ENCODE results near the gene SPPL3.

SPPL3 gene

DNA sequence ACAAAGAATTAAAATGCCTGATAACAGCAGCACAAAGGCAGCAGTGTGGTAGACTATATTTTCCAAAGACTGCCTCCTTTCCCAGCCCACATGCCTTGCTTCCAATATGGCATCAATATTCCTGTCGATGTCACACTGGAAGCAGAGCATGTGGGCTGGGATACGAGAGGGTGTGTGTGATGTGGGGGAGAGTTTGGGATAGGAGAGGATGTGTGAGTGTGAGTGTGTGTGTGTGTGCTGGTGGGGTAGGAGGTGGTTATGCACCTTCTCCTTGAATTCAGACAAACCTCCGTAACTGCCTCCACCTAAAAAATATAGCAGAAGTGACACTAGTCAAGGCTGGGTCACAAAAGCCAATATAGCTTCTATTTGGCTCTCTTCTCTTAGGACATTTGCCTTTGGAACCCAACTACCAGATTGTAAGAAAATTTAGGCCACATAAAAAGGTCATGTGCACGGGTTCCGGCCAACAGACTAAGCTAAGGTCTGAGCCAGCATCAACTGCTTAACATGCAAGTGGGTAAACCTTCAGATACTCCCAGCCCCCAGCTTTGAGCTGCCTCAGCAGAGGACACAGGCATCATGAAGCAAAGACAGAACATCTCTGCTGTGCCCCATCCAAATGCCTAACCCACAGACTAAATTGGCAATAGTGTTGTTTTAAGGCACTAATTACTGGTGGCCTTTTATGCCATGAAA is 29.5 kb downstream of the SPPL3 start:
- no peak for DNase-seq (ENCODE audit: low read depth)

DNA sequence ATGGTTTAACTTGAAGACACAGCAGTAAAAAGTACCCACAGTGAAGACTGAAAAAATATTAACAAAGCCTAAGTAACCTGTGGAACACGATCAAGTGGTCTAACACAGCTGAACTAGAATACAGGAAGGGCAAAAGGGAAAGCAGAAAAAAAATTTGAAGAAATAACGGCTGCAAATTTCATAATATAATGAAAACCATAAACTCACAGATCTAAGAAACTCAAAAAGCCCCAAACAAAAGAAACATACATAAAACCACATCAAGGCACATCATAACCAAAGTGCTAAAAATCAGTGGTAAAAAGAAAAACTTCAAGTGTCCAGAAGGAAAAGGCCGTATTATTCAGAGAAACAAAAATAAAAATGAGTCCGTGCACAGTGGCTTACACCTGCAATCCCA is 30.9 kb downstream of the SPPL3 start:
- DNase-seq (ENCODE audit: low read depth), result no peak

DNA sequence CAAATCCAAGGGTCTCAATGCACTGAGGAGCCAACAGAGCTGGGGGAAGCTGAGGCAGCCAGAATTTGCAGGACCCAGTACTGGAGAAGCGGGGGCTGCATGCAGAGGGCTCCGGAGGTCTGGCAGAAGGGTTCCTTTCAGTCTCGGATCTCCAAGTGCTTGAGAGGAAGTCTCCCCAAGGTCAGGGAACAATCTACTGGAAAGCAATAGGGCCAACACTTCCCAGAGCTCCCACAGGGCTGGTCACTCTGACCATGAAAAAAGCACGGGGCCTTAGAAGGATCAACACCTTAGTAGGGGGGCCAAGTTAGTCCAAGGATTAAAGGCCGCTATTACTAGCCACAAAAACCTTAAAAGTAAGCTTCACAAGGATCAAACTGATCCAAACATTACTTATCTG is 31.7 kb downstream of the SPPL3 start:
- no peak for DNase-seq (ENCODE audit: low read depth)

DNA sequence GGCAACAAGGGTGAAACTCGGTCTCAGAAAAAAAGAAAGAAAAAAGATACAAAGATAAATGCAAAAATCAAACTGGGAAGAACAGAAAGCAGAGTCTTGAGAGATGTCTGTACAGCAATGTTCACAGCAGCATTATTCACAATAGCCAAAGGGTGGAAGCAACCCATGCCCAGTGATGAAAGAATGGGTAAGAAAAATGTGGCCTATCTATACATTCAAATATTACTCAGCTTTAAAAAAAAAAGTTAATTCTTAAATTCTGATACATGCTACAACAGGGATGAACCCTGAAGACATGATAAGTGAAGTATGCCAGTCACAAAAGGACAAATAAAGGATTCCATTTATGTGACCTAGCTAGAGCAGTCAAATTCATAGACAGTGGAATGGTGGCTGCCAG is 33.7 kb downstream of the SPPL3 start:
- no peak for DNase-seq (ENCODE audit: low read depth)

DNA sequence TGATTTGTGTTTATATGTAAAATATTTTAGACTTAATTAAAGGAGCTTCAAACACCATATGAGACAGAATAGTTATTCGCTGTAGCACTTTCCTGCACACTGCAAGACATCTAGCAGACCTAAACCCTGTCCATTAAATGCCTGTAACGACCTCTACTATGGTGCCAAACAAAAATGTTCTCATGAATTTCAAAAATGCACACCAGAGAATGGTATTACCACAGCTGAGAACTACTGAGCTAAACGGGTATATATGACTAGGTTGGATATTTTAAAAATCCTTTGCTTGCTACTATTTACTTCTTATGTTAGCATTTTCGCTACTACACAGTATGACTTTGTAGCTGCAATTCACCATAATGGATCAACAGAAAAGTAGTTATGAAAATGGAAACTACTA is 34.8 kb downstream of the SPPL3 start:
- no peak for DNase-seq (ENCODE audit: low read depth)

DNA sequence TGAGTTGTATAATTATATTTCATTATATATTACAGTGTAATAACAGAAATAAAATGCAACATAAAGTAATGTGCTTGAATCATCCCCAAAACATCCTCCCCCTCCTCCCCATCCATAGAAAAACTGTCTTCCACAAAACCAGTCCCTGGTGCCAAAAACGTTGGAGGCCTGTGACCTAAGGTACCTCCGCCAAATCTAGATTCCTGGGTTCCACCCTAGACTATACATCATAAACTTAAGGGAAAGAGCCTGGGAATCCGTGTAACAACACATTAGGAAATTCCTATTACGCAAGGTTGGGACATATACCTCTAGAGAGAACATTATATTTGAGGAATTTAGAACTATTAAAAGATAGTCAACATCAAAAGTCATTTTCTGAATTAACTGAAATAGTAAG is 38.0 kb downstream of the SPPL3 start:
- DNase-seq (ENCODE audit: low read depth), result no peak

DNA sequence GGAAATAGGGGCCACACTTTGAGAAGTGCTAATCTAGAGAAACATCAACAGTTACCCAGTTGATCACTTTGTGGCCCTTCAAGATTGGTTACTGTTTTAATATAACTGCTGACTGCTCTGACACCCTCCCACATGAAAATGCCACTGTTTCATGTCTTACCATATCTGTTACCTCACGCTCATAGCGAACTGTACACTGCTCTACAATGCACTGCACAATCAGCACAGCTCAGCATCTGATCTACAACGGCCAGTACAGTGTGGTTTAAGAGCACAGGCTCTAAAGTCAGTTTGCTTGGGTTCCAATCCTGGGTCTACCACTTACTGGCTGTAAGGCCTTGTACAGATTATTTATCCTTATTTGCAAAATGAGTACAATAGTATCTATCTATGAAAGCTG is 39.1 kb downstream of the SPPL3 start:
- no peak for DNase-seq (ENCODE audit: low read depth)

DNA sequence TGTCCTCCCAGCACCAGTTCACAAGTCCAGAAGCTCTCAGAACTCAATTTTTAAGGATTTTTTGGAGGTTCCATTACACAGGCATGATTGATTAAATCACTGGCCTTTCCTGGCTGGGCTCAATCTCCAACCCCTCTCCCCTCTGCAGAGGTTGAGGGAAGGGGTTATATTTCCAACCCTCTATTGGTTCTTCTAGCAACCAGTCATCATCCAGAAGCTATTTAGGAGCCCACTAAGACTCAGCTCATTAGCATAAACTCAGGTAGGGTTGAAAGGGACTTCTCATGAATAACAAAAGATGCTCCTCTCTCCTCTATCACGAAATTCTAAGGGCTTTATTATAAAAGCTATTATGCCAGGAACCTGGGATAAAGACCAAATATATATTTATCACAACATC is 41.5 kb downstream of the SPPL3 start:
- no peak for DNase-seq (ENCODE audit: low read depth)

DNA sequence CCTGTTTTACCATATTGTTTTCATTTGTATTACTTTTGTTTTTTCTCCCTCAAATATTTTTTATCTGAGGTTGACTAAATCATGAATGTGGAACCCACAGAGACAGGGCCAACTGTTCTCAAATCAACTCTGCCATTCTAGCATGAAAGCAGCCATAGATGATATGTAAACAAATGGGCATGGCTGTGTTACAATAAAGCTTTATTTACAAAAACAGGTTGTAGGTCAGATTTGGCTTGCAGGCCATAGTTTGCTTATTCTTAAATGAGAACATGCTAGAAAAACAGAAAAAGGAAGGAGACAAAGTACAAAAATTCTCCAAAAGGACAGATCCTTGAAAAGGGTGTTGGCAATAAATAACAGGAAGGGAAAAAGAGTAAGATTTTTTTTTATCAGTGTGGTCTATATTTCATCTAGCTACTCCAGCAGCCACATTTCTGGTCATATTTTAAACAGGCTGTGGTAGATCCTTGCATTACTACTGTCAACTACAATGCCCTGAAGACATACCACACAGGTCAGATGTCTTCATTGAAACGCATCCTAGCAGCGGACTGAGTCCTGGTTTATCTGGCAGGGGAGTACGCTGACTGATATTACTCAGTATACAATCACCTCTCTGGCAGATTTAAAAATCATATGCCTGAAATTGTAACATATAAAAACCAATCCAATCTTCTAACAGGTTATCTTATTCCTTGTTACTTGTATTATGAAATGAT is 42.9 kb downstream of the SPPL3 start:
- DNase-seq (ENCODE audit: low read depth), result no peak

DNA sequence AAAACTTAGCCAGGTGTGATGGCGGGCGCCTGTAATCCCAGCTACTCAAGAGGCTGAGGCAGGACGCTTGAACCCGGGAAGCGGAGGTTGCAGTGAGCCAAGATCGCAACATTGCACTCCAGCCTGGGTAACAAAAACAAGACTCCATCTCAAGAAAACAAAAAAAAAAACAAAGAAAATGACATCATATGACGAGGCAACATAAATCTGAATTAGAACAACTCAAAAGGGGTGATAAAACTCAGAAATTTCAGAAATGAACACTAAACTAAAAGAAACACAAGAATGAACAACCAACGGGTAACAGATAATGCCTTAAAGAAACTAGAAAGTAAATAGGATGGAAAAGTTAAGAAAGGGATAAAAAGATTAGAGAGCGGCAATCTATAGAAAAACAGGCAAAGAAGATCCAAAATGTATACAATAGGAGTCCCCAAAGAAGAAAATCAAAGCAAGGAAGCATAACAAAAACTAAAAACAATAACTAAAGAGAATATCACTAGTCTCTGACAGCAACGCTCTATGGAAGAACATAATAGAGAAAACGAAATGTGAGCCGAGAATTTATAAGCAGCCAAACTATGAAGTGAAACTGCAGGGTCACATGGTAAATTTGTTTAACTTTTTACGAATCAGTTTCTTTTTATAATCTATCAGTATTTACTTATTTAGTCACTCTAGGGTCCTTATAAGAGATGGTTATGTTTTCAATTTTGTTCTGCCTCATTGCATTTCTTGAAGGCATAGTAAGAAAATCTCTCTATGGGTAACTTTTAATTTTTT is 45.7 kb downstream of the SPPL3 start:
- no peak for DNase-seq (ENCODE audit: low read depth)

DNA sequence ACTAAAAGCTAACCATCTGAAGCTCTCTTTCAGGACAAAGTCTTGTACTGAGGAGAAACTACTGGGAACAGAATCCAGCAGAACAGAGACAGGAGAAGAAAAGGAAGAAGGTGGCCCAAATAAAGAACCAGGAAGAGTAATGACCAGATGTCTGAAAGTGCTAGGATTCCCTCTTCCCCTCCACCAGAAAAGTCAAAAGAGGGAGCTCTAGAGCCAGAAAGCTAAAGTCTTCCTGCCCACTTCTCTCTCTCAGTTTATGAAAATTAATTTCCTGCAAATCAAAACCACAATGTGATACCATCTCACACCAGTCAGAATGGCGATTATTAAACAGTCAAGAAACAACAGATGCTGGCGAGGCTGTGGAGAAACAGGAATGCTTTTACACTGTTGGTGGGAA is 47.2 kb downstream of the SPPL3 start:
- no peak for DNase-seq (ENCODE audit: low read depth)

DNA sequence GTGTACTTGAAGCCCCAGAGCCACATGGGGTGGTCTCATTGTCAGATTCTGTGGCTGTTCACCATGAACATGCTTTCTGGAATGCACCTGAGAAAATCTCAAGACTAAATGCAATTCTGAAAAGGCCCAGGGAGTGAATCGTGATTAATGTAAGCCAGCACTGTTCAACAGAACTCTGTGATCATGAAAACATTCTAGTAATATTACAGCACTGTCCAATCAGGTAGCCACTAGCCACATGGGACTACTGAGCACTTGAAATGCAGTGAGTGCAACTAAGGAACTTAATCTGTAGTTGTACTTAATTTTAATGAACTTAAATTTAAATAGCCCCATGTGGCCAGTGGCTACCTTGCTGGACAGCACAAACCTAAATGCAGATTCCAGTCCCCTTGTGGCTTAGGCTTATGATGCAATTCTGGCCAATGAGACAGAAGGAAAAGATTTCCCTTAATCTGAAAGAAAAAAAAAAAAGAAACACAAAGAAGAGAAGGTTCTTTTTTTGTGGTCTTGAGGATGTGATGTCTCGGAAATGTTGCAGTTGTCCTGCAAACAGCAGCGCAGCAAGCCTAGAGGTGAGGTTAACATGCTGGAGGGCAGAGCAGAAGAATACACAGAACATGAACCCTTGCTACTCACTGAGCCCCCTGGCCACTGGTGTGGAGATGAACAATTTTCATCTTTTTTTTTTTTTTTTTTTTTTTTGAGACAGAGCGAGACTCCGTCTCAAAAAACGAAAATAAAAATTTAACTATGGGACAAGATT is 48.2 kb downstream of the SPPL3 start:
- no peak for DNase-seq (ENCODE audit: low read depth)

DNA sequence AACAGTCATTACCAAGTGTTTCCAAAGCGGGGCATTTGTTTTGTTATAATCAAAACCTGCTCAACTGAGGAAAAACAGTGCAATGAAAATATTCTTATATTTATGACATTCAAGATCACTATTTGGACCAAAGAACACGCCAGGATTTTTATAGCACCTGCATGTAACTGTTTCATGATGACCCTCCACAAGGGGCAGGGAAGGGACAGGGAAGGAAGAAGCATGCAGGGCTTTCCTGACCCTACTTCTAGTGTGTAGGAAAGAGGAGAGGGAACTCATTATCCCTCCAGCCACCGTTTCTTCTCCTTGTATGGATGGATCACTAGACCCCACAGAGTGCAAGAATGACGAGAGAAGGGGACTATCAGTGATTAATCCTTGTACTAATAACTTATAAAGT is 49.4 kb downstream of the SPPL3 start:
- DNase-seq (ENCODE audit: low read depth), result no peak

DNA sequence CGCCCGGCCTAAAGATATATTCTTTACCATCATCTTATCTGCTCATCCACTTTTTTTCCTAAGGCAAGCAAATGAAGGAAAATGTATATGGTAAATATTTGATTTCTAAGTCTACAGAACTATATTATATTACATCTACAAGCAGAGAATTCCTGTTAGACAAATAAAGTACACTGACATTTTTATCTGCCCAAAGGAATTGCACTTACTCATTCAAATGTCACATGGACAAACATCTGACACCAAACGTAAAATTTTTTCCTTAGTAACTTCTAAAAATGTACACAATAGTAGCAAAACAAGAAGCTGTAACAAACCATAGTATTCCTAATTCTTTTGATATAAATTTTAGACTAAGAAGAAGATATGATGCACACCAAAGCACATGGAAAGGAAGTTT is 51.0 kb downstream of the SPPL3 start:
- no peak for DNase-seq (ENCODE audit: low read depth)

DNA sequence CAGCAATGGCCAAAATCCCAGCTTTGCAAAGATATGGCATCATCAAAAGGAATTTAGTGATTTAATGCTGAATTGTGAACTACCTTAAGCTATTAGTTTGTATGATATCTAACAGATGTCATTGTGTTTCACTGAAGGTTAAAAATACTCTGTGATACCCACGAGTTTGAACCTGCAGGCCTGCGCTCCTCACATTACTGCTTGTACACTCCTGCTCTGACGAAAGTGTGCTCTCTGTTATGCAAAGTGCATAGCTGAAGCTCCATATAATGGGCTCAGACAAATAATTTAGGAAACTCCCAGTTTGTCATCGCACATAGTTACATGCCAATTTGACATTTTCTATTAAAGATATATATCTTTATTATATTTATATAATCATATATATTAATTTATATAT is 52.2 kb downstream of the SPPL3 start:
- DNase-seq (ENCODE audit: low read depth), result no peak

DNA sequence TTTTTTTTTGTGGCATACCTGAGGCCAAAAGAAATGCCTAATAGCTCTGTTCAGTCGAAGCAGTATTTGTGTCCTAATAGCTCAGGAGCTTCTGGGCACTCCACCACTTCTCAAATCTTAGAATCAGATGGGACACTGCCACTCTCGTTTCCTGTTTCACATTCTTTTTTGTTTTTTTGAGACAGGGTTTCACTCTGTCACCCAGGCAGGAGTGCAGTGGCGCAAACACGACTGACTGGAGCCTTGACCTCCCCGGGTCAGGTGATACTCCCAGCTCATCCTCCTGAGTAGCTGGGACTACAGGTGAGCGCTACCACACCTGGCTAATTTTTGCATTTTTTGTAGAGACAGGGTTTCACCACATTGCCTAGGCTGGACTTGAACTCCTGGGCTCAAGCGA is 52.7 kb downstream of the SPPL3 start:
- no peak for DNase-seq (ENCODE audit: low read depth)

DNA sequence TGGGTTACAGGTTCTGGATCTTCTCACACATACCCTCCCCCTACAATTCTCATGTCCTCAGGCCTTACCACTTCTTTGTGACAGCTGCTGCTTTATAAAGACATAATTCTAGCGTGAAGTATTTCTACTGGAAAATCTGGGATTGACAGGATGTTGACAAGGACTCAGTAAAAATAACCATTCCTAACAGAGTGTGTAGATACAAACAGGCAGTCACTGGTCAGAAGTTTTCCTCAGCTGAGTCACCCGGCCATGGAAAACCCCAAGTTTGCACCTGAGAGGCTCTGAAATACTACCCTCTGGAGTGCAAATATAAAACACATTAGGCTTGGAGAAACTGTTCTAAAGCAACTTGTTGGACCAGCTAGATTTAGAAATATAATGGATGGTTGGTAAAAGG is 54.4 kb downstream of the SPPL3 start:
- DNase-seq (ENCODE audit: low read depth), result no peak

DNA sequence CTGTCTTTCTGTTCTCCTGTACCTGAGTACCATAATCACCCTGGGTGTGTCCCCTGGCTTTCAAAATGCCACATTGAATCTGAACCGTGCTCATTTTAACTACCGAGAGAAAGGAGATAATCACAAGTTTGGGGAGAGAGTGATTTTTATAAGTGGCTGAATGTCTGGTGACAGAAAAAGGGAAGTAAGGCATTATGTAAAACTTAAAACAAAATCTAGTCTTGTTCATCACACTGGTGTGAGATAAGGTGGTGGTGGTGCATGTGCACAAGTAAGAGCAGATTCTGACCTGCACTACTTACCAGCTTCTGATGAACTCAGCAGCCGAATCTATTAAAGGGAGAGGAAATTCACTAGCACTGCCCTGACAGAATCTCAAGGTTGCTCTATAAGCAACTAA is 56.3 kb downstream of the SPPL3 start:
- DNase-seq (ENCODE audit: low read depth), result no peak

DNA sequence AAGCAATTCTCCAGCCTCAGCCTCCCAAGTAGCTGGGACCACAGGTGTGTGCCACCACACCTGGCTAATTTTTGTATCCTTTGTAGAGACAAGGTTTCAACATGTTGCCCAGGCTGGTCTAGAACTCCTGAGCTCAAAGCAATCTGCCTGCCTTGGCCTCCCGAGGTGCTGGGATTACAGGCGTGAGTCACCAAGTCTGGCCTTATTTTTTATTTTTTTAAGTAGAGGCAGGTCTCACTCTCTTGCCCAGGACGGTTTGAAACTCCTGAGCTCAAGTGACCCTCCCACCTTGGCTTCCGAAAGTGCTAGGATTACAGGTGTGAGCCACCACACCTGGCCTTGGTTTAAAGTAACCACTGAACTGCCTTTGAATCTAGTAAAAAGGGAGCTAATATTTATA is 56.8 kb downstream of the SPPL3 start:
- no peak for DNase-seq (ENCODE audit: low read depth)

DNA sequence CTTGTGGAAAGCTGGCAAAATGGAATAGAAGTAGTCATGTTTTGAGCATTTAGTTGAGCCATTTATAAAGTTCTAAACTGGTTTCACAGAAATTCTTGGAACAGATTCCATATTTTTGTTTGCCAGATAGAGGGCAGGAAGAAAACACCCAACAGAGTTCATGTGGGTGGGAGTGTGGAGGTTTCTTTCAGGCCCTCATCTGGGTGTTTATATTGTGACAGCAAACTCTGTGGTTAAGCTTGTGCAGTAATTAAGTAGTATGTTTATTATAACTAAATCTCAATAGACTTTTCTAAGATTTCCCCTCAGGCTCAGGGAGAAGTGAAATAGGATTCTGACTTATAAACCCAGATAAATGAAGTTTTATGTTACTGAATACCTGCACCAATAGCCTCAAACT is 57.4 kb downstream of the SPPL3 start:
- no peak for DNase-seq (ENCODE audit: low read depth)

DNA sequence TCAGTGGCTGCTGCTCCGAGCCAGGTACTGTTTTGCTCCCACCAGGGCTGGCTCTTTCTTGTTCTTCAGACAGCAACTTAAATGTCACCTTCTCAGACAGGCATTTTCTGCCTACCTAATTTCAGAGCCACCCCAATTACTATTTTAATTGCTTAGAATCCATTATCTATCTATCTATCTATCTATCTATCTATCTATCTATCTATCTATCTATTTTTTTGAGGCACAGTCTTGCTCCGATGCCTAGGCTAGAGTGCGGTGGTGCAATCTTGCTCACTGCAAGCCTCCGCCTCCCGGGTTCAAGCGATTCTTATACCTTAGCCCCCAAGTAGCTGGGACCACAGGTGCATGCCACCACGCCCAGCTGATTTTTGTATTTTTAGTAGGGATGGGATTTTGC is 58.5 kb downstream of the SPPL3 start:
- DNase-seq (ENCODE audit: low read depth), result no peak

DNA sequence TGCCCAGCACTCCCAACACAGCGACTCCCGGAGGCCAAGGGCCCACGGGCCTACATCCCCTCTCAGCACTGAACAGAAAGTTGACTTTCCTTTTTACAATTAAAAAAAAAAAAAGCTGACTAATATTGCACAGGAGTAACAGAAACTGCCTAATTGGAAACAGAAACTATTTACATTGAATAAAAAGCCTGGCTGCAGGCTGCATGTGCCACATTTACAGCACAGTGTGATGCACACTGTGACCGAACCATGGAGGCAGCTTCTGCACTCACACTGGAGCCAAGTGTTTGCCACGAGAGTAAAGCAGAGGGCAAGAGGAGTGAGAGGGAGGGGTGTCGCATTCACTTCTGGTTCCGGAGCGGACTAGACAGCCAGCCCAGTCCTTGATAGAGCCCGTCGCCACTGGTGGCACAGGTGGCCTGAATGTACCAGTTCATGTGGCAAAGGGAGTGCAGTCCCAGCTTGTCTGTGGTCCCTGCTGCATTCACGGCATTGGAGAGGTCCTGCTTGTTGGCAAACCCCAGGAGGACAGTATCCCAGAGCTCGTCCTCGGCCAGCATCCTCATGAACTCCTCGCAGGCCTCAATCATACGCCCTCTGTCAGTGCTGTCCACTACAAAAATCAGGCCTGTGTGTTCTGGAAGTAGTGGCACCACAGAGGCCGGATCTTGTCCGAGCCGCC is 59.2 kb downstream of the SPPL3 start:
- DNase-seq (ENCODE audit: low read depth), result no peak

Data from stimulated activated CD8-positive, alpha-beta memory T cell treated with anti-CD3 and anti-CD28 coated beads, Interleukin-7, amount 100 ng/mL, for 24 hours (primary cell).